HepG2 (cell line): ENCODE measurements around the gene CHN2. TPM values are rescaled to one million over a fixed set of nuclear protein-coding genes. Genes with fewer than 3 reads are reported as not detected.

Experiments
- ATAC-seq: fragments of 200-7000 bp; cut with Tn5 transposase; 3 replicates; pipeline ENCODE4 v1.9.1; 2020; ENCODE audit warnings: mild to moderate bottlenecking, moderate library complexity
- BruUV-seq: library from RNA; stranded (reverse); fragments of 400-500 nt; replicated peaks from 2 replicates; lab custom pipeline; 2021; lab: Mats Ljungman, UMichigan
- CTCF ChIA-PET: fragments of 300-600 bp; formaldehyde crosslinking; extraction: SDS; loops from one replicate; lab custom pipeline; 2021; ENCODE audit warnings: low total read pairs, inconsistent platforms, low intra/inter-chr PET ratio; lab: Yijun Ruan, JAX
- POLR2A ChIA-PET: fragments of 350-600 bp; sonication (Branson Sonifier 250); formaldehyde crosslinking; loops from one replicate; lab custom pipeline; 2020; ENCODE audit warnings: antibody characterized with exemption, inconsistent platforms; lab: Yijun Ruan, JAX
- DNase-seq: peaks from one replicate; pipeline ENCODE4 v3.0.0-alpha.2; 2015; ENCODE audit warnings: low spot score
- FAIRE-seq: peaks from 3 replicates; lab custom pipeline; 2011; peaks lifted over from hg19 to GRCh38; lab: Jason Lieb, UNC
- H2AFZ ChIP-seq: one replicate; pipeline ENCODE4 v1.6.1; 2011; ENCODE audit warnings: low read length, inconsistent platforms
- H3K27ac ChIP-seq: fragments of 300-600 bp; 3 replicates; pipeline ENCODE4 v1.8.0; 2011; ENCODE audit warnings: mixed run types, mild to moderate bottlenecking, mixed read lengths, low read length, inconsistent platforms; ENCODE audit not compliant: insufficient read depth; ENCODE audit errors: extremely low read length
- H3K27me3 ChIP-seq, 2 experiments: fragments of 200-600 bp in 1 of 2; 2 replicates in 1 of 2; 3 replicates in 1 of 2; pipeline versions ENCODE4 v1.6.0 to v1.8.0; 2011; ENCODE audit warnings: low read length in 2 of 2, mild to moderate bottlenecking in 2 of 2, moderate library complexity in 2 of 2, inconsistent platforms in 1 of 2; ENCODE audit not compliant: insufficient read depth in 2 of 2, control insufficient read depth in 1 of 2
- H3K36me3 ChIP-seq, 2 experiments: fragments of 200-600 bp in 1 of 2; replicated peaks in 1 of 2; 2 replicates in 1 of 2; 3 replicates in 1 of 2; pipeline versions ENCODE4 v1.5.1 to v1.8.0; 2011; ENCODE audit warnings: low read length in 2 of 2, inconsistent platforms in 1 of 2; ENCODE audit not compliant: insufficient read depth in 2 of 2, control insufficient read depth in 1 of 2
- H3K4me1 ChIP-seq: 2 replicates; pipeline ENCODE4 v1.5.1; 2012; ENCODE audit warnings: low read length, inconsistent platforms; ENCODE audit not compliant: insufficient read depth
- H3K4me2 ChIP-seq: 2 replicates; pipeline ENCODE4 v1.6.0; 2011; ENCODE audit warnings: low read depth, low read length, inconsistent platforms
- H3K4me3 ChIP-seq, 3 experiments: fragments of 200-600 bp in 1 of 3; sonication (generic), shearing (Covaris generic) in 1 of 3; replicated peaks in 1 of 3; 2 replicates each; pipeline ENCODE4 v1.5.1; 2011 to 2016; ENCODE audit warnings: low read length in 3 of 3, inconsistent platforms in 2 of 3, low read depth in 2 of 3, mild to moderate bottlenecking in 2 of 3, control low read depth in 1 of 3, mixed read lengths in 1 of 3; ENCODE audit not compliant: insufficient read depth in 1 of 3
- H3K79me2 ChIP-seq: one replicate; pipeline ENCODE4 v1.6.1; 2011; ENCODE audit warnings: low read length, inconsistent platforms; ENCODE audit not compliant: insufficient read depth
- H3K9ac ChIP-seq: 2 replicates; pipeline ENCODE4 v1.6.0; 2011; ENCODE audit warnings: mild to moderate bottlenecking, low read depth, low read length, inconsistent platforms; ENCODE audit not compliant: insufficient read depth
- H3K9me3 ChIP-seq: 2 replicates; pipeline ENCODE4 v1.5.1; 2012; ENCODE audit warnings: mild to moderate bottlenecking, low read length
- H4K20me1 ChIP-seq: 2 replicates; pipeline ENCODE4 v1.6.0; 2011; ENCODE audit warnings: inconsistent platforms, mild to moderate bottlenecking, low read length, moderate library complexity; ENCODE audit not compliant: insufficient read depth
- AGO1 ChIP-seq: fragments of 200-400 bp; formaldehyde crosslinking; IDR thresholded peaks from 2 replicates; pipeline ENCODE4 v1.6.1; 2017; ENCODE audit warnings: mild to moderate bottlenecking, low read depth, low read length, moderate library complexity; ENCODE audit not compliant: poor library complexity, severe bottlenecking
- CC2D1A ChIP-seq: sonication (generic); formaldehyde crosslinking; IDR thresholded peaks from 2 replicates; pipeline ENCODE4 v1.8.1; 2023; ENCODE audit warnings: mild to moderate bottlenecking, missing genetic modification reagents
- FOSL2 ChIP-seq: sonication (generic); formaldehyde crosslinking; IDR thresholded peaks from 2 replicates; pipeline ENCODE4 v1.4.0; 2020; ENCODE audit warnings: missing genetic modification reagents
- HCFC1 ChIP-seq: fragments of 150-350 bp; IDR thresholded peaks from 2 replicates; pipeline ENCODE4 v1.6.1; 2014; ENCODE audit warnings: low read depth, low read length
- MIXL1 ChIP-seq: IDR thresholded peaks from 2 replicates; pipeline ENCODE4 v1.6.1; 2016
- NAIF1 ChIP-seq: sonication (generic); formaldehyde crosslinking; IDR thresholded peaks from 2 replicates; pipeline ENCODE4 v1.5.0; 2020; ENCODE audit warnings: mild to moderate bottlenecking, missing genetic modification reagents, borderline replicate concordance
- RBM22 ChIP-seq: fragments of 200-400 bp; formaldehyde crosslinking; optimal IDR thresholded peaks from 2 replicates; pipeline ENCODE3; 2017; ENCODE audit warnings: mild to moderate bottlenecking, low read length, moderate library complexity
- RFXAP ChIP-seq: sonication (generic); formaldehyde crosslinking; IDR thresholded peaks from 2 replicates; pipeline ENCODE4 v1.4.0; 2020; ENCODE audit warnings: missing genetic modification reagents, borderline replicate concordance
- SIX1 ChIP-seq: sonication (generic); formaldehyde crosslinking; IDR thresholded peaks from 2 replicates; pipeline ENCODE4 v1.4.0; 2020; ENCODE audit warnings: missing genetic modification reagents, borderline replicate concordance
- ZBTB3 ChIP-seq: sonication (generic); formaldehyde crosslinking; IDR thresholded peaks from 2 replicates; pipeline ENCODE4 v1.4.0; 2020; ENCODE audit warnings: low read depth, mild to moderate bottlenecking, moderate library complexity, missing genetic modification reagents, borderline replicate concordance
- ZNF225 ChIP-seq: sonication (generic); formaldehyde crosslinking; IDR thresholded peaks from 2 replicates; pipeline ENCODE4 v1.4.0; 2020; ENCODE audit warnings: mild to moderate bottlenecking, missing genetic modification reagents
- ZNF7 ChIP-seq: IDR thresholded peaks from 2 replicates; pipeline ENCODE4 v1.6.1; 2016; ENCODE audit warnings: missing biosample characterization, missing genetic modification reagents
- WGBS: methylation state at CpG from one replicate; pipeline ENCODE4 v1.1.6; 2017; ENCODE audit warnings: low lambda C conversion rate; 5-methylcytosine and 5-hydroxymethylcytosine counted together
- in situ Hi-C: cut with HindIII; loops from 2 replicates; pipeline ENCODE4 v1.10.0; 2017; ENCODE audit warnings: low pct_unique_long_range_greater_than_20kb; ENCODE audit not compliant: extremely low pct_ligation_motif_present
- intact Hi-C: fragments of 100-400 bp; cut with micrococcal nuclease; formaldehyde crosslinking; loops from one replicate; pipeline ENCODE4 v1.10.0; 2022; ENCODE audit not compliant: unreplicated experiment
- polyA plus RNA-seq, 8 experiments: library from polyadenylated mRNA; depleted of rRNA in 3 of 8; stranded (reverse) in 7 of 8; unstranded in 1 of 8; fragments of >200 nt; fragmentation: Illumina TruSeq in 4 of 8; extraction: Trizol in 4 of 8; gene quantifications; 2 replicates each; pipeline versions ENCODE4 v1.2.1 to v1.2.3, GENCODE V29; 2011 to 2016; ENCODE audit warnings: low read depth in 4 of 8, missing spikeins in 1 of 8, mixed read lengths in 1 of 8; ENCODE audit not compliant: insufficient read depth in 1 of 8
- total RNA-seq, 5 experiments: library from RNA; depleted of rRNA; stranded (reverse); fragments of >200 nt; fragmentation: Illumina TruSeq; extraction: Trizol; gene quantifications; 2 replicates each; pipeline ENCODE4 v1.2.3, GENCODE V29; 2016; ENCODE audit warnings: low read depth in 1 of 5
- TF ChIP-seq, protein P1 (sequence below): sonication (generic); formaldehyde crosslinking; IDR thresholded peaks from 2 replicates; pipeline ENCODE4 v1.4.0; 2020; ENCODE audit warnings: missing genetic modification reagents
- TF ChIP-seq, protein P2 (sequence below): conservative IDR thresholded peaks from 2 replicates; pipeline ENCODE4 v1.6.1; 2018; ENCODE audit warnings: missing genetic modification reagents
- TF ChIP-seq, protein P3 (sequence below): sonication (generic); formaldehyde crosslinking; IDR thresholded peaks from 2 replicates; pipeline ENCODE4 v1.5.0; 2020; ENCODE audit warnings: mild to moderate bottlenecking, missing genetic modification reagents, borderline replicate concordance
- TF ChIP-seq, protein P4 (sequence below): sonication (generic); formaldehyde crosslinking; conservative IDR thresholded peaks from 2 replicates; pipeline ENCODE4 v1.4.0; 2020; ENCODE audit warnings: missing genetic modification reagents

Gene CHN2
- total and polyA plus RNA-seq, 2 of the 13 experiments (the other 11 are each of a cell fraction or from before 2014, with no cell fraction given): 23.5 to 30.5 TPM

DNA sequence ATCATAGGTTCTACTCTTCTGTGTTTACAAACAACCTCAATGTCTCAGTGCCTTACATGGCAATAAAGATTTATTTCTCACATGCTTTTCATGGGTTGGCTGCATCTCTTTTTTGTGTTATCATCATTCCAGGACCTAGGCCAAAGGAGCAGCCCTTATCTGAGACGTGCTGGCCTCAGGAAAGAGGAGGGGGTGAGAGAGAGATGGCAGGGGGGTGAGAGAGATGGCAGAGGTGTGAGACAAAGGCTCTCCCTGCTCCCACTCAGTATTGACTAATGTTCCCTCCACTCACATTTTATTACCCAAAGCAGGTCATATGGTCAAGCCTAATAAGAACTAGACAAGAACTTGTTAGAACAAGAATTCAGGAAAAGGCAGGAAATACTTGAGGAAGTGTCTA is 249.0 kb downstream of the CHN2 start (continued):
- TF ChIP-seq RBM22 (no peak), ZNF7 (CRISPR knock-in tag) (no peak)

DNA sequence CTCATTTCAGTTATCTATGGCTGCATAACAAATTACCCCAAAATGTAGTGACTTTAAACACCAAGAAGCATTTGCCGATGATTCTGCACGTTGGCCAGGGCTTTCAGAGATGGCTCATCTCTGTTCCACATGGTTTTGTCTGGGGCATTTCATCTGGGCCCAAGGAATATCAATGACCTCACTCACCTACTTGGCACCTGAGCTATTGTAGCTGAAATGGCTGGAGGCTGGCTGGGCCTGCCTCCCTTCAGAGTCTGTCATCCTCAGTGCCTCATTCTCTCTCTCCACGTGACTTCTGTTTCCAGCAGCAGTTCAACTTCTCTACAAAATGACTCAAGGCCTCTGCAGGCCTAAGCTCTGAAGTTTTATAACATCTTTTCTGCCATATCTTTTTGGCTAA is 249.7 kb downstream of the CHN2 start:
- DNase-seq (no peak), FAIRE-seq (no peak), ATAC-seq (no peak)
- no peaks in the 10 kb centered on the region for H3K27me3 ChIP-seq
- no peaks in the 10 kb centered on the region; the same call in 1 of the 2 replicates for H4K20me1 ChIP-seq
- H3K9ac ChIP-seq: no peak overlapping the region
- H3K36me3 ChIP-seq: peaks cover 2 to 10% of the 10 kb centered on the region in 2 experiments; a peak in 4 of 5 replicates
- H2AFZ ChIP-seq: no peak overlapping the region
- TF ChIP-seq ZBTB3: no peak
- TF ChIP-seq HCFC1: no peak
- TF ChIP-seq, protein P1, sequence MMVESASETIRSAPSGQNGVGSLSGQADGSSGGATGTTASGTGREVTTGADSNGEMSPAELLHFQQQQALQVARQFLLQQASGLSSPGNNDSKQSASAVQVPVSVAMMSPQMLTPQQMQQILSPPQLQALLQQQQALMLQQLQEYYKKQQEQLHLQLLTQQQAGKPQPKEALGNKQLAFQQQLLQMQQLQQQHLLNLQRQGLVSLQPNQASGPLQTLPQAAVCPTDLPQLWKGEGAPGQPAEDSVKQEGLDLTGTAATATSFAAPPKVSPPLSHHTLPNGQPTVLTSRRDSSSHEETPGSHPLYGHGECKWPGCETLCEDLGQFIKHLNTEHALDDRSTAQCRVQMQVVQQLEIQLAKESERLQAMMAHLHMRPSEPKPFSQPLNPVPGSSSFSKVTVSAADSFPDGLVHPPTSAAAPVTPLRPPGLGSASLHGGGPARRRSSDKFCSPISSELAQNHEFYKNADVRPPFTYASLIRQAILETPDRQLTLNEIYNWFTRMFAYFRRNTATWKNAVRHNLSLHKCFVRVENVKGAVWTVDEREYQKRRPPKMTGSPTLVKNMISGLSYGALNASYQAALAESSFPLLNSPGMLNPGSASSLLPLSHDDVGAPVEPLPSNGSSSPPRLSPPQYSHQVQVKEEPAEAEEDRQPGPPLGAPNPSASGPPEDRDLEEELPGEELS (CRISPR knock-in tag): no peak
- no peak for TF ChIP-seq MIXL1 (CRISPR knock-in tag)
- no peak for TF ChIP-seq AGO1
- TF ChIP-seq ZNF225 (CRISPR knock-in tag): no peak
- TF ChIP-seq, protein P2, sequence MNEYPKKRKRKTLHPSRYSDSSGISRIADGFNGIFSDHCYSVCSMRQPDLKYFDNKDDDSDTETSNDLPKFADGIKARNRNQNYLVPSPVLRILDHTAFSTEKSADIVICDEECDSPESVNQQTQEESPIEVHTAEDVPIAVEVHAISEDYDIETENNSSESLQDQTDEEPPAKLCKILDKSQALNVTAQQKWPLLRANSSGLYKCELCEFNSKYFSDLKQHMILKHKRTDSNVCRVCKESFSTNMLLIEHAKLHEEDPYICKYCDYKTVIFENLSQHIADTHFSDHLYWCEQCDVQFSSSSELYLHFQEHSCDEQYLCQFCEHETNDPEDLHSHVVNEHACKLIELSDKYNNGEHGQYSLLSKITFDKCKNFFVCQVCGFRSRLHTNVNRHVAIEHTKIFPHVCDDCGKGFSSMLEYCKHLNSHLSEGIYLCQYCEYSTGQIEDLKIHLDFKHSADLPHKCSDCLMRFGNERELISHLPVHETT (CRISPR knock-in tag): no peak
- TF ChIP-seq, protein P3, sequence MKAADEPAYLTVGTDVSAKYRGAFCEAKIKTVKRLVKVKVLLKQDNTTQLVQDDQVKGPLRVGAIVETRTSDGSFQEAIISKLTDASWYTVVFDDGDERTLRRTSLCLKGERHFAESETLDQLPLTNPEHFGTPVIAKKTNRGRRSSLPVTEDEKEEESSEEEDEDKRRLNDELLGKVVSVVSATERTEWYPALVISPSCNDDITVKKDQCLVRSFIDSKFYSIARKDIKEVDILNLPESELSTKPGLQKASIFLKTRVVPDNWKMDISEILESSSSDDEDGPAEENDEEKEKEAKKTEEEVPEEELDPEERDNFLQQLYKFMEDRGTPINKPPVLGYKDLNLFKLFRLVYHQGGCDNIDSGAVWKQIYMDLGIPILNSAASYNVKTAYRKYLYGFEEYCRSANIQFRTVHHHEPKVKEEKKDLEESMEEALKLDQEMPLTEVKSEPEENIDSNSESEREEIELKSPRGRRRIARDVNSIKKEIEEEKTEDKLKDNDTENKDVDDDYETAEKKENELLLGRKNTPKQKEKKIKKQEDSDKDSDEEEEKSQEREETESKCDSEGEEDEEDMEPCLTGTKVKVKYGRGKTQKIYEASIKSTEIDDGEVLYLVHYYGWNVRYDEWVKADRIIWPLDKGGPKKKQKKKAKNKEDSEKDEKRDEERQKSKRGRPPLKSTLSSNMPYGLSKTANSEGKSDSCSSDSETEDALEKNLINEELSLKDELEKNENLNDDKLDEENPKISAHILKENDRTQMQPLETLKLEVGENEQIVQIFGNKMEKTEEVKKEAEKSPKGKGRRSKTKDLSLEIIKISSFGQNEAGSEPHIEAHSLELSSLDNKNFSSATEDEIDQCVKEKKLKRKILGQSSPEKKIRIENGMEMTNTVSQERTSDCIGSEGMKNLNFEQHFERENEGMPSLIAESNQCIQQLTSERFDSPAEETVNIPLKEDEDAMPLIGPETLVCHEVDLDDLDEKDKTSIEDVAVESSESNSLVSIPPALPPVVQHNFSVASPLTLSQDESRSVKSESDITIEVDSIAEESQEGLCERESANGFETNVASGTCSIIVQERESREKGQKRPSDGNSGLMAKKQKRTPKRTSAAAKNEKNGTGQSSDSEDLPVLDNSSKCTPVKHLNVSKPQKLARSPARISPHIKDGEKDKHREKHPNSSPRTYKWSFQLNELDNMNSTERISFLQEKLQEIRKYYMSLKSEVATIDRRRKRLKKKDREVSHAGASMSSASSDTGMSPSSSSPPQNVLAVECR (CRISPR knock-in tag): no peak
- no peak for TF ChIP-seq NAIF1 (CRISPR knock-in tag)
- TF ChIP-seq CC2D1A (CRISPR knock-in tag): no peak
- TF ChIP-seq RFXAP (CRISPR knock-in tag): no peak
- no peak for TF ChIP-seq FOSL2 (CRISPR knock-in tag)
- TF ChIP-seq, protein P4, sequence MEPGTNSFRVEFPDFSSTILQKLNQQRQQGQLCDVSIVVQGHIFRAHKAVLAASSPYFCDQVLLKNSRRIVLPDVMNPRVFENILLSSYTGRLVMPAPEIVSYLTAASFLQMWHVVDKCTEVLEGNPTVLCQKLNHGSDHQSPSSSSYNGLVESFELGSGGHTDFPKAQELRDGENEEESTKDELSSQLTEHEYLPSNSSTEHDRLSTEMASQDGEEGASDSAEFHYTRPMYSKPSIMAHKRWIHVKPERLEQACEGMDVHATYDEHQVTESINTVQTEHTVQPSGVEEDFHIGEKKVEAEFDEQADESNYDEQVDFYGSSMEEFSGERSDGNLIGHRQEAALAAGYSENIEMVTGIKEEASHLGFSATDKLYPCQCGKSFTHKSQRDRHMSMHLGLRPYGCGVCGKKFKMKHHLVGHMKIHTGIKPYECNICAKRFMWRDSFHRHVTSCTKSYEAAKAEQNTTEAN: no peak
- no peak for TF ChIP-seq SIX1 (CRISPR knock-in tag)
- TF ChIP-seq, all 625 proteins: peak for 0
- ChIA-PET CTCF (no interaction called here), POLR2A (no interaction called here)
- in situ Hi-C loops (no loop called here), intact Hi-C loops (no loop called here)
- no peaks in the 10 kb centered on the region for H3K9me3 ChIP-seq
- H3K4me2 ChIP-seq: no peak overlapping the region
- no peaks in the 10 kb centered on the region for H3K79me2 ChIP-seq
- H3K27ac ChIP-seq: no peak overlapping the region
- no peak overlapping the region for H3K4me3 ChIP-seq
- H3K4me1 ChIP-seq: peaks cover 20% of the 10 kb centered on the region
- BruUV-seq: no TSS peak
- 95% methylated on average over 3 of the region's 3 CpGs for WGBS
